AG10803 (cell line): ENCODE data around the gene CEP152.

ENCODE experiments used
- DNase-seq: peaks from one replicate; pipeline ENCODE4 v3.0.0; 2010; ENCODE audit warnings: low read depth
- H3K4me3 ChIP-seq: 2 replicates; pipeline ENCODE4 v1.5.1; 2011; ENCODE audit warnings: mild to moderate bottlenecking, low read length, control low read depth
- TF ChIP-seq, protein P1 (sequence below): conservative IDR thresholded peaks from 2 replicates; pipeline ENCODE4 v1.5.1; 2011; ENCODE audit warnings: mild to moderate bottlenecking, low read length, control low read depth, inconsistent platforms

Gene CEP152

DNA sequence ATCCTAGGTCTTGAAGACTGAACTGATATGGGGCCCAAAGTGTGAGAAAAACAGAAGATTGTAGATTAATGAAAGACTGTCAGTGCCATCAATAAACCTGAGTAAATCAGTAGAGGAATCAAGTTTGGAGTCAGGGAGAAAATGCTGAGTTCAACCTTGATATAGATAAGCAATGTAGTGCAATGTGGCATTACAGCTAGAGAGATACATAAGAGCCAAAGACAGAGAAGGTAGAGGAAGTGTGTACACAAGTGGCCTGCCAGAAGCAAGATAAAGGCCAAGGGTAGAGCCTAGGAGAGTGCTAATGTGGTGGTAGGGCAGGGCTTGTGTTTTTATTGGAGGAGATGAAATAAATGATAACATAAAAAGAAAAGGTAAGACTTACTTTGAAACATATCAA lies 41.1 kb upstream of the CEP152 start:
- H3K4me3 ChIP-seq: no peak overlapping the region
- TF ChIP-seq, protein P1, sequence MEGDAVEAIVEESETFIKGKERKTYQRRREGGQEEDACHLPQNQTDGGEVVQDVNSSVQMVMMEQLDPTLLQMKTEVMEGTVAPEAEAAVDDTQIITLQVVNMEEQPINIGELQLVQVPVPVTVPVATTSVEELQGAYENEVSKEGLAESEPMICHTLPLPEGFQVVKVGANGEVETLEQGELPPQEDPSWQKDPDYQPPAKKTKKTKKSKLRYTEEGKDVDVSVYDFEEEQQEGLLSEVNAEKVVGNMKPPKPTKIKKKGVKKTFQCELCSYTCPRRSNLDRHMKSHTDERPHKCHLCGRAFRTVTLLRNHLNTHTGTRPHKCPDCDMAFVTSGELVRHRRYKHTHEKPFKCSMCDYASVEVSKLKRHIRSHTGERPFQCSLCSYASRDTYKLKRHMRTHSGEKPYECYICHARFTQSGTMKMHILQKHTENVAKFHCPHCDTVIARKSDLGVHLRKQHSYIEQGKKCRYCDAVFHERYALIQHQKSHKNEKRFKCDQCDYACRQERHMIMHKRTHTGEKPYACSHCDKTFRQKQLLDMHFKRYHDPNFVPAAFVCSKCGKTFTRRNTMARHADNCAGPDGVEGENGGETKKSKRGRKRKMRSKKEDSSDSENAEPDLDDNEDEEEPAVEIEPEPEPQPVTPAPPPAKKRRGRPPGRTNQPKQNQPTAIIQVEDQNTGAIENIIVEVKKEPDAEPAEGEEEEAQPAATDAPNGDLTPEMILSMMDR: no peak
- DNase-seq: no peak

DNA sequence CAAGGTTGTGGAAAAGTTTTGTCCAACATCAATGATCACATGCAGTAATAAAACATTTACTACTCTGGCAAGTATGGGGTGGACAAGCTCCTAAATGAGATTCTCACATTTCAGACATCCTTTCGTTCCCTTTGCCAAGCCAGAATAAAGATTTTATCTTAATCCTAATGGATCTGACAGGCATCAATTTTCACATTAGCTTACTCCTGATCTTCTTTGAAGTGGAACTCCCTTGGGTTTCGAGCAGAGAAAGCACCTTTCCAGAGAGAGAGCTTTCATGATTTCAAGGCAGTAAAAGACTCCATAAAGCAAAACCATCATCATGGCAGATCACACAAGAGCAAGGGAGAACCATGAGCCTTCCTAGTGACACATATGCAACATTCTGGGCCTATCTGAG lies 39.8 kb upstream of the CEP152 start:
- H3K4me3 ChIP-seq: no peak overlapping the region
- no peak for DNase-seq
- TF ChIP-seq, protein P1: no peak

DNA sequence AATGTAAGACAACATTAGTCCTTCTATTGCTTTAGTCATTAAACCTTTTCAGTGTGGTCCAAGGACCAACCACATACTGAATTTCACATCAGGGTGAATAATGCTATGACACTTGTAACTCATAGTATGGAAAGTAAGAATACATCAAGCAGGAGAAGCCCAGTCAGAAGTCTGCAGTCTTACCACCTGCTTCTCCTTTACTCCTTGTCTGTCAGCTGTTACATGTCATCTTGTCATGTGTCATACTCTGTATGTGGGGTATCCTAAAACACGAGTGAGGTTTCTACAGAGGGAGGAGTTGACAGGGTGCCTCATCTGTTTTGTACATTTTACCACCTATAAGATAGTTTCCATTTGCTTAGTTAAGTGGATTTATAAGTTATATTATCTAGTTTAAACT lies 34.3 kb upstream of the CEP152 start:
- H3K4me3 ChIP-seq: no peak overlapping the region
- no peak for DNase-seq
- TF ChIP-seq, protein P1: no peak

DNA sequence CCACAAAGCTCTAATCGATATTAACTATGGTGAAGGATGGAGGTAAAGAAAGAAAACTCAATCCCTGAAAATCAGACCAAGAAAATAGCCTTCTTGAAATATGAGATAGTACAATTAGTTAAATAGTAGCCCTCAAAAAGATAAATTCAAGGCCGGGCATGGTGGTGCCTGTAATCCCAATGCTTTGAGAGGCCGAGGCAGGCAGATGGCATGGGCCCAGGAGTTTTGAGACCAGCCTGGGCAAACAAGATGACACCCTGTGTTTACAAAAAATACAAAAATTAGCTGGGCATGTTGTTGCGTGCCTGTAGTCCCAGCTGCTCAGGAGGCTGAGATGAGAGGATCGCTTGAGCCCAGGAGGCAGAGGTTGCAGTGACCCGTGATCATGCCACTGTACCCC lies 31.6 kb upstream of the CEP152 start:
- TF ChIP-seq, protein P1: no peak
- DNase-seq: no peak
- H3K4me3 ChIP-seq: no peak overlapping the region

DNA sequence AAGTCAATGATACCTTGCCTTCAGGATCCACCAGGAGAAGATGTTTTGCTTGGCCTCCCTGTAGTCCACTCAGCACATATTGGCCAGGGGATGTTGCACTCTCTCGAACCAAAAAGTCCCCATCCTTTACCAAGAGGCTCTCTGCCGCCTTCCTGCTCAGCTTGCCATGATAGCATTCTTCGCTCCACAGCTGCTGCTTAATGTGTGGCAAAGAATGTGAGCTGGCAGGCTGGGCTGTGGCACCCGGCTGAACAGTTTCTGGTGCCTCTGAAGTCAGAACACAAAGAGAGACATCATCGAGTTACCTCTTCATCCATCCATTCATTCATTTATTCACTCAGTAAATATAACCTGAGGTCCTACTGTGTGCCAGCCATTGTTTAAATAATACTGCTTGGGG lies 23.9 kb upstream of the CEP152 start:
- DNase-seq: no peak
- no peak overlapping the region for H3K4me3 ChIP-seq
- TF ChIP-seq, protein P1: no peak

DNA sequence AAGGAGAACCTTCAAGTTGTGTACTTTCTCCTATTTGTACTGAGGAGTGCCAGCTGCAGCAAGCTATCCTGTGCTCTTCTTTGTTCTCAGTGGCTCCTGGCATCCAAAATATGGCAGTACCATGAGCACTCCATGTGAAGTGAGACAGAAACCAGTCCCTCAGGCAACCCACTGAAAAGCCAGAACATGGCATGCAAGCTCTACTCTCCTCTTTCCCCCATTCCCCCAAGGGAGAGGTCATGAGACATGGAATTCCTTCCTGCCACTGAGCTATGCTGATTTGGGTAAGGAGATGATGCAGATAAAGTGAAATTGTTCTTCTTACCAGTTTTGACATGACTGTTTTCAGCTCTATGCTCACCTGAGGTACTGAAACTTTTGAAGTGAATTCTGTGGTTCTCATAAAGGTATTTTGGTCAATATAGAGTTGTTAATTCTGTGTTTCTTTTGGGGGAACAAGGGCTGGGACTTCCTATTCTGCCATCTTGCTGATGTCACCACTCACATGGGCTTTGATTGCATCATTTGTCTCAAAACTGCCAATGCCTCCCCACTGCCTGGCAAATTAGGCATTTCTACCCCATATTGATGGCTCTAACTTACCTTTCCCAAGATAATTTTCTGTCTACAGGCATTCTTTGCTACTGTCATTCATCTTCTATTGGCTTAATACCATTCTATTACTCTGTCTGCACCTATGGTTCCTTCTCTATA lies 22.8 kb upstream of the CEP152 start:
- no peak for DNase-seq
- no peak overlapping the region for H3K4me3 ChIP-seq
- TF ChIP-seq, protein P1: no peak

DNA sequence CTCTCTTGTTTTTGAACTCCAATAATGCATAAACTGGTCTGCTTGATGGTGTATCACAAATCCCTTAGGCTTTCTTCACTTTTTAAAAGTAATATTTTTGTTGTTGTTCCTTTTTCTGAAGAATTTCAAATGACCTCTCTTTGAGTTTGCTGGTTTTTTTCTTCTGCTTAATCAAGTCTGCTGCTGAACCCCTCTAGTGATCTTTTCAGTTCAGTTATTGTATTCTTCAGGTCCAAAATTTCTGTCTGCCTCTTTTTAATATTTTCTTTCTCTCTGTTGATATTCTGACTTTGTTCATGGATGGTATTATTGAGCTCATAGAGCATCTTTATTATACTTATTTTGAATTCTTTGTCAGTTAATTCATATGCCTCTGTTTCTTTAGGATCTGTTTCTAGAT lies 21.8 kb upstream of the CEP152 start:
- TF ChIP-seq, protein P1: no peak
- H3K4me3 ChIP-seq: no peak overlapping the region
- DNase-seq: no peak
